ENCODE data around the gene KIF2A.

GRCh38 chr5:62327138-62328053, 21.4 kb downstream of the KIF2A start:
- no peak for TF ChIP-seq SIN3A (IDR thresholded peaks at IDR 0.05; ENCODE audit: borderline replicate concordance, insufficient read depth, low read length)
- TF ChIP-seq POLR2AphosphoS5 (IDR thresholded peaks at IDR 0.05; ENCODE audit: low read depth, low read length): no peak
- no peak for TF ChIP-seq TAF1 (IDR thresholded peaks at IDR 0.05; ENCODE audit: borderline replicate concordance, insufficient read depth, low read length)
- no peak for TF ChIP-seq FOXP2 (optimal IDR thresholded peaks at IDR 0.05; ENCODE audit: borderline replicate concordance, extremely low read depth, extremely low read length, insufficient read depth)
